NCI-H146 (cell line): Measurements from ENCODE around the gene CST9.
"Not testable (repeated sequence)": the region's sequence is repeated elsewhere in the genome, so short reads cannot be mapped to it uniquely, and the experiment has no call there.

Experiments
- DNase-seq: peaks from one replicate; lab custom pipeline; 2025; lab: John Stamatoyannopoulos, UW

The CST9 gene

DNA sequence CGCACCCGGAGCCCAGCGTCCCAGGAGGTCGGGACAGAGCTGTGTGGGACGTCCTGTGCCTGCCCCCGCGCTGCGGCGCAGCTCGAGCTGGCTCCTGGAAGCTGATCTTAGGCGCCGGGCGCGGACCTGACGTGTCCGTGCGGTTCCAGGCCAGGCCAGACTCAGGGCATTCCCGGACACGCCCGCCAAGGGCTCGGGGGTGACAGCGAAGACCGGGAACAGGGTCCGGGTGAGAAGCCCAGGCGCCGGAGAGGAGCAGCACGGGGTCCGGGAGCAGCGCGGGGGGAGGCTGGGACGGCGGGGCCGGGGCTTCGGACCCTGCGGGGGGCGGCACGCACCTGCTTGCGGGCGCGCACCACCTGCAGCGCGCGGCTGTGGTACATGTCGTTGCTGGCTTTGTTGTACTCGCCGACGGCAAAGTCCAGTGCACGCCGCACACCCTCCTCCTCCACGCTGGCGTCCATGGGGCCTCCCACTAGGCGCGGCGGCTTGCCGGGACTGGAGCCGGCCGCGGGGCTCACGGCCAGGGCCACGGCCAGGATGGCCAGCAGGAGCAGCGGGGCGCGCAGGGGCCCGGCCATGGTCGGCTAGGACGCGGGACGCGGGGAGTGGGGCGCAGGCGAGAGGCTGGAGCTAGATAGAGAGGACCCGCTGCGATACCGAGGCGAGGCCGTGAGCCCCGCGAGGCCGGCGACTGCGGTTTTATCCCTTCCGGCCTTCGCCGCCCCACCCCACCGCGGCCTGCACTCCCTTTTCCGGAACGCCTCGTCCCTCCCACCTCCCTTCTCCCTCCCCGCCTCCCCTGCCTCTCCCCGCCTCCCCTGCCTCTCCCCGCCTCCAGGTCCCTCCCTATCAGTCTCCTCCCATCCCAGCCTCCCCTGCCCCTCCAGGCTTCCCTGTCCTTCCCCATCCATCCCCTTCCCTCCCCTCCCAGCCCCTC is 31.8 kb upstream of the CST9 start, which contains the start of gene CST3:
Gene CST3, minus strand, starts transcription at position 674 of the 940 bp plus-strand sequence. Its CDS starts 93 bp downstream, at position 581.
- DNase-seq = peak; percentile 92

DNA sequence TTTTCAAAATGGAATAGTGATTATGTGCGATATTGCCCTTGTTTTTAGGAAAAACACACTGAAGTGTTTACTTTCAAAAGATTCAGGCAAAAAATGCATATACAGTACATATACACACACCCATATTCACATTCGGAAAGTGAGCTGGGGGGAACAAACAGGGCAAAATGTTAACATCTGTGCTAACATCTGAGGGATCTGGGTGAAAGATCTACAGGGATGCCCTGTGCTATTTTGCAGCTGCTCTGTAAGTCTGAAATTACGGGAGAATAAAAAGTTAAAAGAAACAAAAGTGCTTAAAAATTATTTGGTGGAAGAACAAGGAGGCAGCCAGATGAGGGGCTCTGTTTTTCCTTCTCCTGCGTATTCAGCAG is 31.2 kb upstream of the CST9 start:
- no peak for DNase-seq

DNA sequence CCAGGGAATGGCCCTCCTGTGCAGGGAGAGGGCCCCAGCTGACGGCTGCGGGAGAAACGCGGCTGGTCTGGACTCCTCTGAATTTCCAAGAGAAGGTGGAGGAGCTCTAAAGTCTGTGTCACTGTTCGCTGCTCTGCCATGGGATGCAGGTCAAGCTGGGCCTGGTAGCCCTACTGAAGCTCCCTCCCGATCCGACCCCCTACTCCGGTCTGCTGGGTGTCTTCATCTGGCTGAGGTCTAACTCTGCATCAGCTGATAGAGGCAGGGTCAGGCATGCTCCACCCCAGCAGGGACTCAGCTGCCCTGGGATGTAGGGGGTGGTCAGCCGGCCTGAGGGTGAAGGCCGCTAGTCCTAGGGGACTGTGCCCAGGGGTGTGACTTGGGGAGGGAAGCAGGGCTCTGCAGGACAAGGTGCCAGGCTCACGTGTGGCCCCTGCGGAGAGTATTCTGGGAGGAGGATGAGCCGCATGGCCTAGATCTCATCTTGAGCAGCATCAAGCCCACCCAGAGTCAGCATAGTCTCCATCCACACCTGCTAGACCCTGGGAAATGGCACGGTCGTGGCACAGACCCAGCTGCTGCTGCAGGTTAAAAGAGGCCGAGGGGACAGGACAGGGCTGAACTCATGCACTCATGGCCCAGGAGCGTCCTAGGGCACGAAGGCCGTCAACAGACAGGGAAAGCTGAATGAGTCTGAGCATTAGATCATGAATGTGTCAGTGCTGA is 30.6 kb upstream of the CST9 start:
- DNase-seq = no peak

DNA sequence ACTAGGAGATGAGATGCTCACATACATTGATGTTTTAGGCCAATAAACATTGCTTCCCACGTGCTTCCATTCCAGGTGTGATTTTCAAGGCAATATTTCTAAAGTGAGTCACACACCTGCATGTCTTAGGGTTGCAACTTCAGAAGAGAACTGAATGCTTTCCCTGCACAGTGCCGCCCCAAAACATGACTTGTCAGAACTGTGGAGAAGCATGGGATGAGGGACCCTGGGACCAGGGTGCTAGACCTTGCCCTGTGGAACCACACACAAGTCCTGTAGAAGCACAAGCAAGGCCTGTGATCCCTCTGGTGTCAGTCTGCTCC is 30.0 kb upstream of the CST9 start:
- not testable (repeated sequence) for DNase-seq

DNA sequence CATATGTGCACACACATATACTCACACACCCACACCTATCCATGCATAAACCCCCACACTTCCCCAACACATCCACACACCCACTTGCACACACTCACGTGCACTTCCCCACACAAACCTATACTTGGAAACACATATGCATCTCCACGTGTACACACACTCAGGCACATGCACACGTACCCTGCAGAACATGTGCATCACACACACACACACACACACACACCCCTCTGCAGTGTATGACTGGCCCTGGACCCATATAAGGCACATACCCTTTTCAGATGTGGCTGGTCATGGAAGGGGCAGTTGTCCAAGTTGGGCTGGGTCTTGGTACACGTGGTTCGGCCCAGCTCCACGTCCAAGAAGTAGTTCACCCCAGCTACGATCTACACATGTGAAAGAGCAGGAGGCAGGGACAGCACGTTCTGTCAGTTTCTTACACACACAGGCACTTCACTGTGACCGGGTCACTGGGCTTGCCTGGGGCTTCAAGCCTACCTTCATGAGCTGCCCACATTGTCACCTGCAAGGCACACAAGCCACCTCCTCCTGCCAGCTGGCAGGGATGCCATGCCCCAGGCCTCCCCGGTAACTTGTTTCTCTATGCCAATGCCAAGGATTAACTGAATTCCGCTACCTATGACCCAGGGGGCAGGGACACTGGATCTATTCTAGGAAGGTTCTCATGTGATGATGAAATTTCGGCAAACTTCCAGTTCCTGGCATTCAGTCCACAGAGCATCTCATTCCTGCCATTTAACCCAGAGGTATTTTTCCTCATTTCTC is 29.5 kb upstream of the CST9 start:
- no peak for DNase-seq

GRCh38 chr20:23634044-23634801 is 28.5 kb upstream of the CST9 start:
- no peak for DNase-seq

DNA sequence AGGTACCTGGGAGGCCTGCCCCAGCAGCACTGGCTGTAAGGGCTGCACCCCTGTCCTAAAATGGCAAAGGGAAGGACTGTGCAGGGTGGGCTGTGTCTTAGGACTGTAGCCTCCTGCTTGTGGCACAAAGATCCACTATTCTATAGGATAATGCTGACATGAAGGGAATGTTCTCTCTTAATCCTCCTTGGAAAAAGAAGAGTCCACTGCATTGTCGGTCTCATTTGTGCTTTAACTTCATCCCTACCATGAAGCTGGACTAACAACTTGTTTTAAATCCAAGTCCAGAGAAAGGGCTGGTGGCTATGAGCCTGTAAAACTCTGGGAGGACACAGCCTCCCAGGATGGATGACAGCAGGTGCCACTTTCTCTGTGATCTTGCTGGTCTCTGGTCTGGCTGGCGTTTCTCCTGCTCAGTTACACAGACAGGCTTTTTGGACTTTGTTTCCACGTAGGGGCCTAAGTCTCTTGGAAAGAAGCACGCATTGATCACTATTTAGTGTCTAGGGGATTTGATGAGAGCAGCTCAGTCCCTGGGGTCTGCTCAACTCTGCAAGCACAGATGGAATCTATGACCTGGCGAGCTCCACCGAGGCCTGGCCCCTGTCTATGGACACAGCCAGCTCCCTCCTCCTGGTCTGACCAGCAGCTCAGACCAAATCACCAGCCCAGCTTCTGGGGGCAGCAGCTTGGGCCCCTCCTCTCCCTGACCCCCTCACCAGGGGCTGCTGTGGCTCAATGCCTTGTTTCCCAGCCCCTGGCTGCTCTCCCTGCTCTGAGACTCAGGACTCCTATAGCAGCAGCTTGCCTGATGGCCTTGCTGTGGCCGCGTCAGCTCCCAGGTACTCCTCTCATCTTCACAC is 27.2 kb upstream of the CST9 start:
- no peak for DNase-seq

- no peak for DNase-seq
Measured at GRCh38 chr20:23631981-23632710, 26.4 kb upstream of the CST9 start.

DNA sequence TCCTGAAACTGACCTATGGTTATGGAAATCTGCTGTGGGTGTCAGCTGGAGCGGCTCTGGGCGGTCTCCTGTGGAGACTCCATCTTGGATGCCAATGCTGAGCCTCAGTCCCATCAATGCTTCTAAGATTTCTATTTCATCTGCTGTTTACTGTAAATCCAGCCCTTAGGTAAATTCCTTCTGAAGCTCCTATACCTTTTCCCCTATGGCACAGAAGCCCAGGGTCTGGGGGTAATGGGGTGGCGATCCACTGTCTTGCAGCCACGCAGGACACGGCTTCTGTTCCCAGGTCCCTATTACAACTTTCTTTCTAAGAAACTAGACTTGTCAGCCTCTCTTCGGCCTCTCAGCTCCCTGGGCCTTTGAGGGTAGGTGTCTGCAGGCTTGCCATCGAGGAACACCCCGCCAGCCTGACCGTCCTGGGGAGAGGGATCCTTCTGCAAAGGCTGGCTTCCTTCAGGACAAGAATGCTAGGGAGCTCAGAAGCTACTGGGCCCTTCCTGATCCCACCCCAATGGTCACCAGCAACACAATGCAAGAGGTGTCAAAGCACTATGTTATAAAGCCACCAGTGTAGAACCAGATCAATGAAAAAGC is 25.6 kb upstream of the CST9 start:
- no peak for DNase-seq

- DNase-seq = no peak
Measured at GRCh38 chr20:23630392-23630849, 24.7 kb upstream of the CST9 start.

GRCh38 chr20:23629542-23630391 is 24.1 kb upstream of the CST9 start:
- no peak for DNase-seq

DNA sequence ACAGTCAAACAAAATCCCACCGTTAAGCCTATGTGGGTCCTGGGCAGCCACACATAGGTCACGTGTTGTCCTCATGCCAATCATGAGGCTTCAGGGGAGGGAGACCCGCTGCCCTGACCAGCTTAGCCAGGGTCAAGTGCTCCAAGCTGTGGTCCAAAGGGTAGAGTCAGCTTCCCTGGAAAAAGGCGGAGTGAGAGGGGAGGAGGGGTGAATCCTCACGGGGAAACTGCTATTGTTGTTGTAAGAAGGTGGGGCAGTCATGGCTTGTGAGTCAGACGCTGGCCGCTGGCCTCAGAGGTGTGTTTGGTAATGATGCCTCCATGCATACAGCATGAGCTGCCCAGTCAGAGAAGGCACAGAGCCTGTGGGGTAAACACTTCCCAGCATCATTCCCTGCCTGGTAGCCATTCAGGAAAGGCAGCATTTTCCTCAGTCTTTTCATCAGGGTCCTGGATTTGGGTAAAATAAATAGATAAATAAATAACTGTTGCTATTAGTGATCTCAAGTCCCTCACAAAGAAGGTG is 23.4 kb upstream of the CST9 start:
- peak; percentile 18 for DNase-seq

DNA sequence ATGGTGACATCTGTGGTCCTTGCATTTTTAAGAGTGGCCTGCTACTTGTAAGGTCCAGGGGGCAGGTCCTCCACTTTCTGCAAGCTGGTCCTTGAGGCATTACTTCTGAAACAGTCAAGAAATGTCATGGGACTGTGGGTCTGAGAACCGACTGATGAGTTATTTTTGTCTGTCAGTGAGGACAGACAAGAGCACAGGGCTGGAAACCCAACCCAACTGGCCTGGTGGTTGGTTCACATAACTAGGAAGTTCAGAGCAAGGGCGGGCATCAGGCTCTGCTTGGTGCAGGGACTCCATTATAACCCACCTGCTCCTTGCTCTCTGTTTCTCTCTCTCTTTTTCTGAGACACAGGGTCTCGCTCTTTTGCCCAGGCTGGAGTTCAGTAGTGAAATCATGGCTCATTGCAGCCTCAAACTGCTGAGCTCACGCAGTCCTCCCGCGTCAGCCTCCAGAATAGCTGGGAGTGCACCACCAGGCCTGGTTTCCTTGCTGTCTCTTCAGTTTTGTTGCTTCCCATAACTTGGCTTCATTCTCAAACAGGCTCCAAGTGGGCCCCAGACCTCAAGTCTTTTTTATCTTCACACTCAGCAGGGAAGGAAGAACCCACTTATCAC is 22.8 kb upstream of the CST9 start:
- DNase-seq = no peak

DNA sequence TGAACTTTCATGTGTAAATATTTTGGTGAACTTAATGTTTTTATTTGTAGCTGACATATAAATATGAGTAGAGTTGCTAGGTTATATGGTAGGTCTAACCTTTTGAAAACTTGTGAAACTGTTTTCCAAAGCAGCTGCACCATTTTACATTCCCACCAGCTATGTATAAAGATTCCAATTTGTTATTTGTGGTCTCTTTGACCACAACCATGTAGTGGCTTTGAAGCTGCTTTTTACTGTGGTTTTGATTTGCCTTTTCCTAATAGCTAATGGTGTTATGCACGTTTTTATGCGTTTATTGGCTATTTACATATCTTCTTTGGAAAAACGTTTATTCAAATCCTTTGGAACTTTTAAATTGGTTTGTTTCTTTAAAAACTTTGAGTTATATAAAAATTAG is 21.8 kb upstream of the CST9 start:
- no peak for DNase-seq

GRCh38 chr20:23626040-23626620 is 20.4 kb upstream of the CST9 start:
- no peak for DNase-seq

- DNase-seq = no peak
Measured at GRCh38 chr20:23625236-23625964, 19.7 kb upstream of the CST9 start.

DNA sequence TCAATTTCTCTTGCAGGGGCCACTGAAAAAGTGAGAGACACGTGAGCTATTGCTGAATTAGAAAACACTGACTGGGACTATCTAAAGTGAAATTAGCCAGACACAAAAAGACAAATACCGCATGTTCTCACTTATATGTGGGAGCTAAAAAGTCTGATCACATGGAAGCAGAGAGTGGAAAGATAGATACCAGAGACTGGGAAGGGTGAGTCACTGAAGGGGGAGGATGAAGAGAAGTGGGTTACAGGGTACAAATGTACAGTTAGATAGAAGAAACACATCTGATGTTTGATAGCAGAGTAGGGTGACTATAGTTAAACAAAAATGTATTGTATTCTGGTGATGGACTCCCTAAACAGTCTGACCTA is 18.6 kb upstream of the CST9 start:
- no peak for DNase-seq
